WI38 (cell line): Measurements from ENCODE around the gene IGSF21.

Source experiments
- H3K4me3 ChIP-seq: 2 replicates; pipeline ENCODE4 v1.5.1; 2011; ENCODE audit warnings: low read depth, mild to moderate bottlenecking, control low read depth, low read length
- TF ChIP-seq, protein P1 (sequence below): IDR thresholded peaks from 2 replicates; pipeline ENCODE4 v1.5.1; 2012; ENCODE audit warnings: low read depth, mild to moderate bottlenecking, control low read depth, low read length

IGSF21 gene

GRCh38 chr1:18347559-18347958 lies 240.0 kb downstream of the IGSF21 start:
- TF ChIP-seq, protein P1, sequence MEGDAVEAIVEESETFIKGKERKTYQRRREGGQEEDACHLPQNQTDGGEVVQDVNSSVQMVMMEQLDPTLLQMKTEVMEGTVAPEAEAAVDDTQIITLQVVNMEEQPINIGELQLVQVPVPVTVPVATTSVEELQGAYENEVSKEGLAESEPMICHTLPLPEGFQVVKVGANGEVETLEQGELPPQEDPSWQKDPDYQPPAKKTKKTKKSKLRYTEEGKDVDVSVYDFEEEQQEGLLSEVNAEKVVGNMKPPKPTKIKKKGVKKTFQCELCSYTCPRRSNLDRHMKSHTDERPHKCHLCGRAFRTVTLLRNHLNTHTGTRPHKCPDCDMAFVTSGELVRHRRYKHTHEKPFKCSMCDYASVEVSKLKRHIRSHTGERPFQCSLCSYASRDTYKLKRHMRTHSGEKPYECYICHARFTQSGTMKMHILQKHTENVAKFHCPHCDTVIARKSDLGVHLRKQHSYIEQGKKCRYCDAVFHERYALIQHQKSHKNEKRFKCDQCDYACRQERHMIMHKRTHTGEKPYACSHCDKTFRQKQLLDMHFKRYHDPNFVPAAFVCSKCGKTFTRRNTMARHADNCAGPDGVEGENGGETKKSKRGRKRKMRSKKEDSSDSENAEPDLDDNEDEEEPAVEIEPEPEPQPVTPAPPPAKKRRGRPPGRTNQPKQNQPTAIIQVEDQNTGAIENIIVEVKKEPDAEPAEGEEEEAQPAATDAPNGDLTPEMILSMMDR: no peak
- no peak overlapping the region for H3K4me3 ChIP-seq

GRCh38 chr1:18348354-18348753 lies 240.8 kb downstream of the IGSF21 start:
- no peak overlapping the region for H3K4me3 ChIP-seq
- TF ChIP-seq, protein P1: no peak

- H3K4me3 ChIP-seq: no peak overlapping the region
- TF ChIP-seq, protein P1: no peak
Measured at GRCh38 chr1:18350747-18351146, 243.1 kb downstream of the IGSF21 start.

- no peak overlapping the region for H3K4me3 ChIP-seq
- TF ChIP-seq, protein P1: no peak
Measured at GRCh38 chr1:18351735-18352134, 244.1 kb downstream of the IGSF21 start.

- H3K4me3 ChIP-seq: no peak overlapping the region
- TF ChIP-seq, protein P1: no peak
Measured at GRCh38 chr1:18352636-18353265, 245.2 kb downstream of the IGSF21 start.

DNA sequence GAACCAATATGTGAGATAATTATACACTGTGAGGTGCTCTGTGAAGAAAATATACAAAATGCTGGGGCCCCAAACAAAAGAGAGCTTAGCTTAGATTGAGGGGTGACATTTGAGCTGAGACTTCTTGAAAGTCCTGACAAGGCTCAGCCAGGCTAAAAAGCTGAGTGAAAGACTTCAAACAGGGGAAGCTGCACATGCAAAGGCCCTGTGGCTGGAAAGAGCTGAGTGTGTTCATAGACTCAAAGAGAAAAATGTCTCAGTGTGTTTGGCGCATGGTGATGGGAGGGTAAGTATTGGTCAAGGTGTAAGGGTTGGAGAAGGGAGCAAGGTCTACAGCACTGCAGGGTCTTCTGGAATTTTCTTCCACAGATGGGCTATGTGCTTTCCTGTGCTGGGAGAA lies 245.9 kb downstream of the IGSF21 start:
- TF ChIP-seq, protein P1: no peak
- no peak overlapping the region for H3K4me3 ChIP-seq

DNA sequence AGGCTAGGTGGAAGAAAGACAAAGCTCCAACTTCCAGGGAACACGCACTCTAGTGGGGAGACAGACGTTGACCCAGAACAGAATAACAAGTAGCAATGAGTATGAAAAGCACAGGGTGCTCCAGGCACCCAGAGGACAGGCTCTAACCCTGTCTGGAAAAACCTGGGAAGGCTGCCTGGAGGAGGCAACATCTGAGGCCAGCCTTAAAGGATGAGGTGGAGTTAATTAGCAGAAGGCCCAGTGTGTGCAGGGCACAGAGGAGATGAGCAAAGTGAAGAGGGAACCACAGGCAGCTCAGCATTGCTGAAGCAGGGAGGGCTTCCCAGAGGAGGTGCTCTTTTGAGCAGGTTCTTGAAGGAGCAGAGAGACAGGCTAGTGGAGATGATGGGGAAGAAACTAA lies 246.4 kb downstream of the IGSF21 start:
- TF ChIP-seq, protein P1: no peak
- H3K4me3 ChIP-seq: no peak overlapping the region
